K562 (cell line): Measurements from ENCODE around the gene MICAL2. TPM values are rescaled to one million over a fixed set of nuclear protein-coding genes. Genes with fewer than 3 reads are reported as not detected.

ENCODE experiments used
- GTF2A2 ChIP-seq: IDR thresholded peaks from 2 replicates; pipeline ENCODE4 v1.6.1; 2016; ENCODE audit warnings: mild to moderate bottlenecking, missing genetic modification characterization, missing compliant biosample characterization
- KDM5B ChIP-seq: fragments of 200-600 bp; sonication (generic); IDR thresholded peaks from 2 replicates; pipeline ENCODE4 v1.6.1; 2012; ENCODE audit warnings: low read depth, mild to moderate bottlenecking, moderate library complexity, low read length, control low read depth, inconsistent platforms; ENCODE audit not compliant: insufficient replicate concordance
- KLF16 ChIP-seq: IDR thresholded peaks from 2 replicates; pipeline ENCODE4 v1.6.1; 2016; ENCODE audit warnings: antibody characterized with exemption
- RBM14 ChIP-seq: fragments of 200-400 bp; formaldehyde crosslinking; IDR thresholded peaks from 2 replicates; pipeline ENCODE4 v1.6.1; 2018; ENCODE audit warnings: low read depth, mild to moderate bottlenecking, low read length, moderate library complexity, borderline replicate concordance; ENCODE audit not compliant: insufficient read depth
- SOX6 ChIP-seq: fragments of 450-650 bp; IDR thresholded peaks from 2 replicates; pipeline ENCODE4 v1.6.1; 2014; ENCODE audit warnings: mild to moderate bottlenecking
- TOE1 ChIP-seq, 2 experiments: fragments of 450-650 bp in 1 of 2; sonication (generic) in 1 of 2; formaldehyde crosslinking in 1 of 2; IDR thresholded peaks; 2 replicates each; pipeline versions ENCODE4 v1.7.1 to v1.8.0; 2016 to 2022; ENCODE audit warnings: borderline replicate concordance in 2 of 2, mild to moderate bottlenecking in 2 of 2, antibody characterized with exemption in 1 of 2, inconsistent platforms in 1 of 2, low read depth in 1 of 2, missing genetic modification reagents in 1 of 2, moderate library complexity in 1 of 2
- ZNF347 ChIP-seq: fragments of 450-650 bp; formaldehyde crosslinking; IDR thresholded peaks from 2 replicates; pipeline ENCODE4 v1.4.0; 2020; ENCODE audit warnings: low read depth, mild to moderate bottlenecking, moderate library complexity
- polyA plus RNA-seq, 8 experiments: library from polyadenylated mRNA; depleted of rRNA in 4 of 8; stranded (reverse) in 5 of 8; unstranded in 3 of 8; fragments of >200 nt; fragmentation: Nextera tagmentation in 2 of 8; fragmentation: Illumina TruSeq in 1 of 8; extraction: Ambion mirVana in 2 of 8; extraction: Trizol in 1 of 8; gene quantifications; 2 replicates each; pipeline versions ENCODE4 v1.2.1 to v1.2.3, GENCODE V29; 2011 to 2014; ENCODE audit warnings: inconsistent platforms in 1 of 8, missing spikeins in 1 of 8
- total RNA-seq, 7 experiments: library from RNA; depleted of rRNA in 6 of 7; stranded (reverse); fragments of >200 nt in 6 of 7; fragmentation: Illumina TruSeq in 2 of 7; extraction: Trizol in 2 of 7; gene quantifications; 2 replicates each; pipeline versions ENCODE4 v1.2.1 to v1.2.3, GENCODE V29; 2011 to 2021; ENCODE audit warnings: low replicate concordance in 1 of 7
- TF ChIP-seq, protein P1 (sequence below): fragments of 450-650 bp; IDR thresholded peaks from 2 replicates; pipeline ENCODE4 v1.6.1; 2016; ENCODE audit warnings: low read depth
- TF ChIP-seq, protein P2 (sequence below): fragments of 200-800 bp; sonication (Bioruptor generic); IDR thresholded peaks from 2 replicates; pipeline ENCODE4 v1.6.1; 2017; ENCODE audit warnings: missing genetic modification characterization, missing compliant biosample characterization

The MICAL2 gene
- total and polyA plus RNA-seq, 9 of the 15 experiments (the other 6 are each of a cell fraction or from before 2014, with no cell fraction given) = 4.7 to 64.2 (median 33.6) TPM

DNA sequence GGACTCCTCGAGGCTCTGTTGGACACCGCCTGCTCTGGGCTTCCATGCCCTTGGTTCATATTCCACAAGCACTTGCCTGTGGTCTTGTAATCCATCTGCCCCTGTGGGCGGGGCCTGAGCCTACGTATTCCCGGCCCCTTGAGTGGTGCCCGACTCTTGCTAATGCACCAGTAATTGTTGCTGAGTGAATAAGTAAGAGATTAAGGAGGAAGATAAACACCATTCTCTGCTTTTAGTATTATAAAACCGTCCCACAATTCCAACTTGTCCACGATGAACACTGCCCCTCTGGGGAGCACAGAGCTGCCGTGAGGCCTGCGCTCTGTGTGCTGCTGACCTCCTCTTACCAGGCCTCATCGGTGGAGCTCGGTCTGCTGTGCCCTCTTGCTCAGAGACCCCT lies 50.3 kb downstream of the MICAL2 start (continued):
- TF ChIP-seq, protein P1, sequence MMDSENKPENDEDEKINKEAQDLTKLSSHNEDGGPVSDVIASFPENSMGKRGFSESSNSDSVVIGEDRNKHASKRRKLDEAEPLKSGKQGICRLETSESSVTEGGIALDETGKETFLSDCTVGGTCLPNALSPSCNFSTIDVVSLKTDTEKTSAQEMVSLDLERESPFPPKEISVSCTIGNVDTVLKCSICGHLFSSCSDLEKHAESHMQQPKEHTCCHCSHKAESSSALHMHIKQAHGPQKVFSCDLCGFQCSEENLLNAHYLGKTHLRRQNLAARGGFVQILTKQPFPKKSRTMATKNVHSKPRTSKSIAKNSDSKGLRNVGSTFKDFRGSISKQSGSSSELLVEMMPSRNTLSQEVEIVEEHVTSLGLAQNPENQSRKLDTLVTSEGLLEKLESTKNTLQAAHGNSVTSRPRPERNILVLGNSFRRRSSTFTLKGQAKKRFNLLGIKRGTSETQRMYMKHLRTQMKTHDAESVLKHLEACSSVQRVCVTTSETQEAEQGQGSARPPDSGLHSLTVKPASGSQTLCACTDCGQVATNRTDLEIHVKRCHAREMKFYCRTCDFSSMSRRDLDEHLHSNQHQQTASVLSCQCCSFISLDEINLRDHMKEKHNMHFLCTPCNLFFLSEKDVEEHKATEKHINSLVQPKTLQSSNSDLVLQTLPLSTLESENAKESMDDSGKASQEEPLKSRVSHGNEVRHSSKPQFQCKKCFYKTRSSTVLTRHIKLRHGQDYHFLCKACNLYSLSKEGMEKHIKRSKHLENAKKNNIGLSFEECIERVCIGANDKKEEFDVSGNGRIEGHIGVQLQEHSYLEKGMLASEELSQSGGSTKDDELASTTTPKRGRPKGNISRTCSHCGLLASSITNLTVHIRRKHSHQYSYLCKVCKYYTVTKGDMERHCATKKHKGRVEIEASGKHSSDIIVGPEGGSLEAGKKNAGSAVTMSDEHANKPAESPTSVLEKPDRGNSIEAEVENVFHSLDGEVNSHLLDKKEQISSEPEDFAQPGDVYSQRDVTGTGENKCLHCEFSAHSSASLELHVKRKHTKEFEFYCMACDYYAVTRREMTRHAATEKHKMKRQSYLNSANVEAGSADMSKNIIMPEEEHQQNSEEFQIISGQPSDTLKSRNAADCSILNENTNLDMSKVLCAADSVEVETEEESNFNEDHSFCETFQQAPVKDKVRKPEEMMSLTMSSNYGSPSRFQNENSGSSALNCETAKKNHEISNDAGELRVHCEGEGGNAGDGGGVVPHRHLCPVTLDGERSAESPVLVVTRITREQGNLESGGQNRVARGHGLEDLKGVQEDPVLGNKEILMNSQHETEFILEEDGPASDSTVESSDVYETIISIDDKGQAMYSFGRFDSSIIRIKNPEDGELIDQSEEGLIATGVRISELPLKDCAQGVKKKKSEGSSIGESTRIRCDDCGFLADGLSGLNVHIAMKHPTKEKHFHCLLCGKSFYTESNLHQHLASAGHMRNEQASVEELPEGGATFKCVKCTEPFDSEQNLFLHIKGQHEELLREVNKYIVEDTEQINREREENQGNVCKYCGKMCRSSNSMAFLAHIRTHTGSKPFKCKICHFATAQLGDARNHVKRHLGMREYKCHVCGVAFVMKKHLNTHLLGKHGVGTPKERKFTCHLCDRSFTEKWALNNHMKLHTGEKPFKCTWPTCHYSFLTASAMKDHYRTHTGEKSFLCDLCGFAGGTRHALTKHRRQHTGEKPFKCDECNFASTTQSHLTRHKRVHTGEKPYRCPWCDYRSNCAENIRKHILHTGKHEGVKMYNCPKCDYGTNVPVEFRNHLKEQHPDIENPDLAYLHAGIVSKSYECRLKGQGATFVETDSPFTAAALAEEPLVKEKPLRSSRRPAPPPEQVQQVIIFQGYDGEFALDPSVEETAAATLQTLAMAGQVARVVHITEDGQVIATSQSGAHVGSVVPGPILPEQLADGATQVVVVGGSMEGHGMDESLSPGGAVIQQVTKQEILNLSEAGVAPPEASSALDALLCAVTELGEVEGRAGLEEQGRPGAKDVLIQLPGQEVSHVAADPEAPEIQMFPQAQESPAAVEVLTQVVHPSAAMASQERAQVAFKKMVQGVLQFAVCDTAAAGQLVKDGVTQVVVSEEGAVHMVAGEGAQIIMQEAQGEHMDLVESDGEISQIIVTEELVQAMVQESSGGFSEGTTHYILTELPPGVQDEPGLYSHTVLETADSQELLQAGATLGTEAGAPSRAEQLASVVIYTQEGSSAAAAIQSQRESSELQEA = no peak
- TF ChIP-seq ZNF347 (CRISPR knock-in tag) = no peak
- TF ChIP-seq KLF16 = no peak
- TF ChIP-seq, protein P2, sequence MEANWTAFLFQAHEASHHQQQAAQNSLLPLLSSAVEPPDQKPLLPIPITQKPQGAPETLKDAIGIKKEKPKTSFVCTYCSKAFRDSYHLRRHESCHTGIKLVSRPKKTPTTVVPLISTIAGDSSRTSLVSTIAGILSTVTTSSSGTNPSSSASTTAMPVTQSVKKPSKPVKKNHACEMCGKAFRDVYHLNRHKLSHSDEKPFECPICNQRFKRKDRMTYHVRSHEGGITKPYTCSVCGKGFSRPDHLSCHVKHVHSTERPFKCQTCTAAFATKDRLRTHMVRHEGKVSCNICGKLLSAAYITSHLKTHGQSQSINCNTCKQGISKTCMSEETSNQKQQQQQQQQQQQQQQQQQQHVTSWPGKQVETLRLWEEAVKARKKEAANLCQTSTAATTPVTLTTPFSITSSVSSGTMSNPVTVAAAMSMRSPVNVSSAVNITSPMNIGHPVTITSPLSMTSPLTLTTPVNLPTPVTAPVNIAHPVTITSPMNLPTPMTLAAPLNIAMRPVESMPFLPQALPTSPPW (CRISPR knock-in tag) = no peak
- TF ChIP-seq RBM14 = no peak
- TF ChIP-seq KDM5B = no peak
- no peak for TF ChIP-seq GTF2A2 (tag)
- no peak for TF ChIP-seq TOE1 (IDR thresholded peaks at IDR 0.05; ENCODE audit: borderline replicate concordance)
- no peak for TF ChIP-seq TOE1 (CRISPR knock-in tag; IDR thresholded peaks at IDR 0.05; ENCODE audit: borderline replicate concordance, low read depth)
- TF ChIP-seq SOX6 = no peak
